A673 (cell line): ENCODE measurements around the gene NUP93. TPM values are rescaled to one million over a fixed set of nuclear protein-coding genes. Genes with fewer than 3 reads are reported as not detected.

ENCODE experiments used
- BruUV-seq: library from RNA; stranded (reverse); fragments of 400-500 nt; replicated peaks from 2 replicates; lab custom pipeline; 2021; lab: Mats Ljungman, UMichigan
- CTCF ChIA-PET: fragments of 300-600 bp; sonication (Branson Sonifier 250); formaldehyde crosslinking; loops from one replicate; lab custom pipeline; 2022; ENCODE audit warnings: antibody characterized with exemption; lab: Charles Lee
- POLR2A ChIA-PET: fragments of 300-600 bp; sonication (Branson Sonifier 250); formaldehyde crosslinking; loops from one replicate; lab custom pipeline; 2022; ENCODE audit warnings: antibody characterized with exemption; ENCODE audit not compliant: low non-redundant PET; lab: Charles Lee
- DNase-seq: peaks from one replicate; pipeline ENCODE4 v3.0.0-alpha.2; 2015; ENCODE audit warnings: low spot score
- H3K27ac ChIP-seq: fragments of 200-600 bp; sonication (generic); 2 replicates; pipeline ENCODE4 v1.5.1; 2016; ENCODE audit warnings: mixed run types, low read depth, mild to moderate bottlenecking, mixed read lengths, antibody characterized with exemption, low read length; ENCODE audit not compliant: poor library complexity, severe bottlenecking
- H3K27me3 ChIP-seq: fragments of 200-600 bp; sonication (generic); replicated peaks from 2 replicates; pipeline ENCODE4 v1.6.1; 2017; ENCODE audit warnings: mixed run types, low read depth, mild to moderate bottlenecking, mixed read lengths, antibody characterized with exemption, low read length; ENCODE audit not compliant: insufficient read depth, poor library complexity
- H3K36me3 ChIP-seq: fragments of 200-600 bp; sonication (generic); 2 replicates; pipeline ENCODE4 v1.6.1; 2016; ENCODE audit warnings: mixed run types, mild to moderate bottlenecking, mixed read lengths, antibody characterized with exemption, low read length; ENCODE audit not compliant: insufficient read depth, poor library complexity, severe bottlenecking
- H3K4me1 ChIP-seq: fragments of 200-600 bp; sonication (generic); 2 replicates; pipeline ENCODE4 v1.6.1; 2017; ENCODE audit warnings: mixed run types, mild to moderate bottlenecking, mixed read lengths, antibody characterized with exemption, low read length; ENCODE audit not compliant: insufficient read depth, poor library complexity, severe bottlenecking
- H3K4me3 ChIP-seq: fragments of 200-600 bp; sonication (generic); 2 replicates; pipeline ENCODE4 v1.5.1; 2016; ENCODE audit warnings: low read depth, mixed run types, mild to moderate bottlenecking, mixed read lengths, low read length; ENCODE audit not compliant: poor library complexity, severe bottlenecking
- H3K9me3 ChIP-seq: fragments of 200-600 bp; sonication (generic); 2 replicates; pipeline ENCODE4 v1.6.1; 2016; ENCODE audit warnings: mixed run types, low read depth, mild to moderate bottlenecking, mixed read lengths, antibody characterized with exemption, low read length; ENCODE audit not compliant: poor library complexity, severe bottlenecking
- CTCF ChIP-seq: fragments of 300-800, 200-600 bp; sonication (generic); conservative IDR thresholded peaks from 2 replicates; pipeline ENCODE4 v1.5.1; 2017; ENCODE audit warnings: low read depth, mild to moderate bottlenecking, antibody characterized with exemption, low read length, moderate library complexity, mixed read lengths
- EZH2 ChIP-seq: fragments of 200-600 bp; sonication (generic); IDR thresholded peaks from 2 replicates; pipeline ENCODE4 v1.6.1; 2017; ENCODE audit warnings: borderline replicate concordance, low read depth, mild to moderate bottlenecking, mixed read lengths, antibody characterized with exemption, low read length; ENCODE audit not compliant: poor library complexity, severe bottlenecking
- intact Hi-C: fragments of 100-400 bp; cut with micrococcal nuclease; formaldehyde crosslinking; loops from one replicate; pipeline ENCODE4 v1.10.0; 2022; ENCODE audit not compliant: unreplicated experiment
- total RNA-seq: library from RNA; stranded (reverse); gene quantifications from 2 replicates; pipeline ENCODE4 v1.2.3, GENCODE V29; 2021

The NUP93 gene
- total RNA-seq, 1 experiment from 2014 or later, result 155 TPM

GRCh38 chr16:56836410-56837230 is 106.7 kb downstream of the NUP93 start:
- no TSS peak for BruUV-seq
- ChIA-PET POLR2A (no interaction called here), CTCF (no interaction called here)
- DNase-seq, result no peak
- Histone ChIP-seq H3K4me1 (no peaks in the 10 kb centered on the region), H3K27ac (no peak overlapping the region), H3K27me3 (no peaks in the 10 kb centered on the region), H3K9me3 (no peaks in the 10 kb centered on the region), H3K4me3 (no peak overlapping the region), H3K36me3 (peaks cover 62% of the 10 kb centered on the region)
- no peak for TF ChIP-seq CTCF
- no peak for TF ChIP-seq EZH2
- intact Hi-C loops, result no loop called here

DNA sequence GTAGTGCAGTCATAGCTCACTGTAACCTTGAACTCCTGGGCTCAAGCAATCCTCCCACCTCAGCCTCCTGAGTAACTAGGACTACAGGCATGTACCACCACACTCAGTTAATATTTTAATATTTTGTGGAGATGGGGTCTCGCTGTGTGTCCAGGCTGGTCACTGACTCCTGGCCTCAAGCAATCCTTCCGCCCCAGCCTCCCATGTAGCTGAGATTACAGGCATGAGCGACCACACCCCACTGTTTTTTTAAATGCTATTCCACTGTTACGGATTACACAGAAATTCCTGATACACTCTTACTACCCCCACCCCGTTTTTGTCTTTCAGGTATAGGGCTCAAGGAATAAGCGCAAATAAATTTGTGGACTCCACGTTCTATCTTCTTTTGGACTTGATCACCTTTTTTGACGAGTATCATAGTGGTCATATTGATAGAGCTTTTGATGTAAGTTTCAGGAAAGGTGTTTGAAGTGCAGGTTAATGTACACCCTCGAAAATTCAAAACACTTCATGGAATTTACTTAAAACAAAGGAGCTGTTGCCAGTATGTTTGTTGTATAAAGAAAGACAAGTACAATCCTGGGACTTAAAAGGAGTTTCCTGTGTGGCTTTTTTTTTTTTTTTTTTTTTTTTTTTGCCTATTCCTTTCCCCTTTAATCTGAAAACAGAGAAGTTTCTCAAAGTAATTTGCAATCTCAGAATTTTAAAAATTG is 108.9 kb downstream of the NUP93 start:
- TF ChIP-seq CTCF (no peak), EZH2 (no peak)
- H3K9me3 ChIP-seq, result no peaks in the 10 kb centered on the region
- H3K27me3 ChIP-seq, result no peaks in the 10 kb centered on the region
- peaks cover 58% of the 10 kb centered on the region for H3K36me3 ChIP-seq
- no peak overlapping the region for H3K27ac ChIP-seq
- intact Hi-C loops, result no loop called here
- H3K4me1 ChIP-seq, result no peaks in the 10 kb centered on the region
- ChIA-PET CTCF (no interaction called here), POLR2A (no interaction called here)
- no TSS peak for BruUV-seq
- no peak overlapping the region for H3K4me3 ChIP-seq
- DNase-seq, result no peak

DNA sequence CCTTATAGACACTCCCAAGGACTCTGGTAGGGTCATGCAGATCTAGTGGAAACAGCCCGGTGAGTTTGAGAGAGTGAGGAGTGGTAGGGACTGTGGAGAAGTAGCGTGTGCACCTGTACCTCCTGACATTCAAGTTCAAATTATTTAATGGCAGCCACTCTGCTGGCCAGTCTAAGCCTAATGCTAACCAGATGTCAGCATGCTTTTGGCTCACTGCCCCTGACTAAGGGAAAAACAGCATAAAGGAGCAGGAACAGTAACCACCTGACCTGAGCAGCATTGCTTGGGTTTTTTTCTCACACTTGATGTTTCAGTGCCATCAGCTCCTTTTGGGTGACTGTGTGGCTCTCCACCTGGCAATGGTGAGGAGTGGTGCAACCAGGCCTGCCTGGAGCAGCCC is 111.3 kb downstream of the NUP93 start:
- Histone ChIP-seq H3K9me3 (no peaks in the 10 kb centered on the region), H3K27ac (no peak overlapping the region), H3K4me1 (no peaks in the 10 kb centered on the region), H3K36me3 (peaks cover 47% of the 10 kb centered on the region), H3K27me3 (no peaks in the 10 kb centered on the region), H3K4me3 (no peak overlapping the region)
- BruUV-seq, result no TSS peak
- TF ChIP-seq EZH2 (no peak), CTCF (no peak)
- intact Hi-C loops, result no loop called here
- CTCF ChIA-PET, result no interaction called here
- DNase-seq, result no peak
- POLR2A ChIA-PET, result no interaction called here
